ENCODE results near the gene TRIP4. TPM values are rescaled to one million over a fixed set of nuclear protein-coding genes. Genes with fewer than 3 reads are reported as not detected.

The TRIP4 gene
- total RNA-seq, 2 donors from 2014 or later = 28.0 to 32.4 TPM

GRCh38 chr15:64500695-64501395 lies 113.2 kb downstream of the TRIP4 start:
- H3K9me3 ChIP-seq = no peaks in the 10 kb centered on the region
- no peak overlapping the region for H3K9ac ChIP-seq (ENCODE audit: low read depth in 2 of 2, low read length in 2 of 2)
- no peaks in the 10 kb centered on the region for H3K27me3 ChIP-seq
- DNase-seq = no peak
- no peak overlapping the region for H3K4me3 ChIP-seq
- no peak overlapping the region for H3K27ac ChIP-seq
- peaks cover 11% of the 10 kb centered on the region for H3K4me1 ChIP-seq
- no peak for TF ChIP-seq CTCF (IDR thresholded peaks at IDR 0.05)
- H3K36me3 ChIP-seq = no peaks in the 10 kb centered on the region
- intact Hi-C loops (cut with DNase I) = no loop called here

GRCh38 chr15:64501396-64501715 lies 113.7 kb downstream of the TRIP4 start:
- Histone ChIP-seq H3K9me3 (no peaks in the 10 kb centered on the region), H3K27ac (no peak overlapping the region), H3K4me3 (no peak overlapping the region), H3K4me1 (peaks cover 11% of the 10 kb centered on the region), H3K9ac (ENCODE audit: low read depth in 2 of 2, low read length in 2 of 2) (no peak overlapping the region), H3K36me3 (no peaks in the 10 kb centered on the region), H3K27me3 (no peaks in the 10 kb centered on the region)
- TF ChIP-seq CTCF (IDR thresholded peaks at IDR 0.05) = no peak
- no peak for DNase-seq
- intact Hi-C loops (cut with DNase I) = no loop called here

- Histone ChIP-seq H3K9ac (ENCODE audit: low read depth in 2 of 2, low read length in 2 of 2) (no peak overlapping the region), H3K36me3 (no peaks in the 10 kb centered on the region), H3K27ac (peak overlapping the region; percentile 38), H3K9me3 (no peaks in the 10 kb centered on the region), H3K27me3 (no peaks in the 10 kb centered on the region), H3K4me3 (no peak overlapping the region), H3K4me1 (peaks cover 11% of the 10 kb centered on the region)
- intact Hi-C loops (cut with DNase I) = no loop called here
- DNase-seq = no peak
- TF ChIP-seq CTCF (IDR thresholded peaks at IDR 0.05) = no peak
Observed at GRCh38 chr15:64502151-64502550, 114.5 kb downstream of the TRIP4 start.

- DNase-seq = no peak
- H3K36me3 ChIP-seq = no peaks in the 10 kb centered on the region
- TF ChIP-seq CTCF (IDR thresholded peaks at IDR 0.05) = no peak
- H3K27ac ChIP-seq = peak overlapping the region; percentile 38
- H3K27me3 ChIP-seq = no peaks in the 10 kb centered on the region
- peaks cover 11% of the 10 kb centered on the region for H3K4me1 ChIP-seq
- H3K9ac ChIP-seq (ENCODE audit: low read depth in 2 of 2, low read length in 2 of 2) = no peak overlapping the region
- intact Hi-C loops (cut with DNase I) = no loop called here
- no peak overlapping the region for H3K4me3 ChIP-seq
- H3K9me3 ChIP-seq = no peaks in the 10 kb centered on the region
Observed at GRCh38 chr15:64502551-64502950, 114.9 kb downstream of the TRIP4 start.

- Histone ChIP-seq H3K4me1 (peaks cover 16% of the 10 kb centered on the region), H3K36me3 (no peaks in the 10 kb centered on the region), H3K9ac (ENCODE audit: low read depth in 2 of 2, low read length in 2 of 2) (peak overlapping the region in 1 of 2 donors; percentile 43), H3K9me3 (no peaks in the 10 kb centered on the region), H3K27ac (peak overlapping the region; percentile 38), H3K4me3 (no peak overlapping the region), H3K27me3 (no peaks in the 10 kb centered on the region)
- intact Hi-C loops (cut with DNase I) = no loop called here
- DNase-seq = no peak
- TF ChIP-seq CTCF (IDR thresholded peaks at IDR 0.05) = no peak
Observed at GRCh38 chr15:64503197-64503596, 115.6 kb downstream of the TRIP4 start.

All from colonic mucosa (tissue), 4 donors.